Peyer's patch (tissue), 4 donors: ENCODE data around the gene CDK18.

Source experiments
- CTCF ChIP-seq, 6 experiments: fragments of 450-650 bp in 4 of 6; fragments of 200-600 bp in 2 of 6; sonication (generic) in 1 of 6; IDR thresholded peaks; one replicate each; pipeline ENCODE4 v1.5.1; 2017 to 2019; ENCODE audit warnings: antibody characterized with exemption in 6 of 6, mild to moderate bottlenecking in 3 of 6, moderate library complexity in 1 of 6
- POLR2A ChIP-seq, 2 donors: fragments of 450-650 bp; IDR thresholded peaks; one replicate each; pipeline ENCODE4 v1.5.1; 2017; ENCODE audit warnings: antibody characterized with exemption in 2 of 2, mild to moderate bottlenecking in 2 of 2, moderate library complexity in 2 of 2

- TF ChIP-seq CTCF (IDR thresholded peaks at IDR 0.05): no peak
- no peak for TF ChIP-seq POLR2A (IDR thresholded peaks at IDR 0.05)
Measured at GRCh38 chr1:205524794-205525101, 20.3 kb downstream of the CDK18 start.
